Osteocyte (in vitro differentiated cells): ENCODE measurements around the gene ITGB5. TPM values are rescaled to one million over a fixed set of nuclear protein-coding genes. Genes with fewer than 3 reads are reported as not detected.

ENCODE experiments used
- DNase-seq: peaks from one replicate; pipeline ENCODE4 v3.0.0; 2021; ENCODE audit warnings: mixed read lengths; ENCODE audit not compliant: unreplicated experiment; ENCODE audit errors: extremely low spot score
- H3K27ac Mint-ChIP-seq: one replicate; pipeline ENCODE4 v1.8.0; 2021; ENCODE audit warnings: mild to moderate bottlenecking, mixed read lengths; ENCODE audit not compliant: unreplicated experiment
- H3K27me3 Mint-ChIP-seq: one replicate; pipeline ENCODE4 v1.8.0; 2021; ENCODE audit warnings: mixed read lengths; ENCODE audit not compliant: unreplicated experiment
- H3K36me3 Mint-ChIP-seq: one replicate; pipeline ENCODE4 v1.8.0; 2021; ENCODE audit warnings: mixed read lengths; ENCODE audit not compliant: unreplicated experiment
- H3K4me1 Mint-ChIP-seq: one replicate; pipeline ENCODE4 v1.8.0; 2021; ENCODE audit warnings: mixed read lengths; ENCODE audit not compliant: unreplicated experiment
- H3K4me3 Mint-ChIP-seq: one replicate; pipeline ENCODE4 v1.8.0; 2021; ENCODE audit warnings: mild to moderate bottlenecking, moderate library complexity, mixed read lengths; ENCODE audit not compliant: unreplicated experiment
- H3K9me3 Mint-ChIP-seq: one replicate; pipeline ENCODE4 v1.8.0; 2021; ENCODE audit warnings: mixed read lengths; ENCODE audit not compliant: unreplicated experiment
- microRNA-seq: library from miRNA; unstranded; fragments of <30 nt; microRNA quantifications from one replicate; pipeline ENCODE4 v1.1.0, GENCODE V29; 2020; ENCODE audit not compliant: unreplicated experiment
- total RNA-seq: library from RNA; stranded (reverse); gene quantifications from 2 replicates; pipeline ENCODE4 v1.2.1, GENCODE V29; 2021
- TF ChIP-seq, protein P1 (sequence below): fragments of 200-600 bp; sonication (generic); IDR thresholded peaks from 2 replicates; pipeline ENCODE4 v1.5.0; 2021; ENCODE audit warnings: antibody characterized with exemption, mild to moderate bottlenecking, moderate library complexity

ITGB5 gene
- total RNA-seq, 1 donor from 2014 or later: 419 TPM

DNA sequence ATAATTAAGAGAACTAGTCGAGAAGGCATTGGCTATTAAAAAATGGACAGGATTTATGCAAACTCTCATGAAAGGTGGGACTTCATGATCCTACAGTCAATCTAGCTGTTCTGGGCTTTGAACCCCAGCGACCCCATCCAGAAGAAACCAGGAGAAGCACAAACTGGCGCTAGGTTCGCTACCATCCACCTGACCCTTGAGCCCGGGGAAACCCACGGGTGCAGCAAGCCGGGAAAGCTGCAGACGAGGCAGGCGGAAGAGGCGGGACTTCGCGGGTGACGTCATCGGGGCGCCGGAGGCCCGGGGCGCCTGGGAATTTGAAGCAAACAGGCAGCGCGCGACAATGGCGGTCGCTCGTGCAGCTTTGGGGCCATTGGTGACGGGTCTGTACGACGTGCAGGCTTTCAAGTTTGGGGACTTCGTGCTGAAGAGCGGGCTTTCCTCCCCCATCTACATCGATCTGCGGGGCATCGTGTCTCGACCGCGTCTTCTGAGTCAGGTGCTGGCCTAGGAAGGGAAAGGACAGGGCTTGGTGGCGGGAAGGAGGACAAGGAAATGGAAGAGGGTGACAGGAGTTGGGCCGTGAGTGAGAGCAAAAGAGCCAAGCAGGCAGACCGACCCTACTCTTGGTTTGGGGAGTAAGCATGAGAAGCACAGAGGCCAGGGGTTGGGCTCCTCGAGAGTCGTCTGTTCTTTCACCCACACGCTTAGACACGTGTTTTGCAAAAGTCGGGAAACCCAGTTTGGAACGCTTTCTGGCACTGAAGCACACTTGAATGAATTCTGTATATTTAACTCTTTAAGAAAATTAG is 156.8 kb downstream of the ITGB5 start, which contains the start of gene UMPS:
TSS of gene UMPS (plus strand) at position 324 of the 812 bp plus-strand sequence. CDS start at position 344, 20 bp downstream.
- Mint-ChIP-seq H3K9me3 (no peaks in the 10 kb centered on the region), H3K4me1 (peaks cover 29% of the 10 kb centered on the region), H3K36me3 (peaks cover 2% of the 10 kb centered on the region), H3K4me3 (peak within 1 kb of the TSS; percentile 100), H3K27me3 (peaks cover 2% of the 10 kb centered on the region), H3K27ac (peak within 1 kb of the TSS; percentile 98)
- TF ChIP-seq, protein P1, sequence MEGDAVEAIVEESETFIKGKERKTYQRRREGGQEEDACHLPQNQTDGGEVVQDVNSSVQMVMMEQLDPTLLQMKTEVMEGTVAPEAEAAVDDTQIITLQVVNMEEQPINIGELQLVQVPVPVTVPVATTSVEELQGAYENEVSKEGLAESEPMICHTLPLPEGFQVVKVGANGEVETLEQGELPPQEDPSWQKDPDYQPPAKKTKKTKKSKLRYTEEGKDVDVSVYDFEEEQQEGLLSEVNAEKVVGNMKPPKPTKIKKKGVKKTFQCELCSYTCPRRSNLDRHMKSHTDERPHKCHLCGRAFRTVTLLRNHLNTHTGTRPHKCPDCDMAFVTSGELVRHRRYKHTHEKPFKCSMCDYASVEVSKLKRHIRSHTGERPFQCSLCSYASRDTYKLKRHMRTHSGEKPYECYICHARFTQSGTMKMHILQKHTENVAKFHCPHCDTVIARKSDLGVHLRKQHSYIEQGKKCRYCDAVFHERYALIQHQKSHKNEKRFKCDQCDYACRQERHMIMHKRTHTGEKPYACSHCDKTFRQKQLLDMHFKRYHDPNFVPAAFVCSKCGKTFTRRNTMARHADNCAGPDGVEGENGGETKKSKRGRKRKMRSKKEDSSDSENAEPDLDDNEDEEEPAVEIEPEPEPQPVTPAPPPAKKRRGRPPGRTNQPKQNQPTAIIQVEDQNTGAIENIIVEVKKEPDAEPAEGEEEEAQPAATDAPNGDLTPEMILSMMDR: no peak
- peak; percentile 95 for DNase-seq

DNA sequence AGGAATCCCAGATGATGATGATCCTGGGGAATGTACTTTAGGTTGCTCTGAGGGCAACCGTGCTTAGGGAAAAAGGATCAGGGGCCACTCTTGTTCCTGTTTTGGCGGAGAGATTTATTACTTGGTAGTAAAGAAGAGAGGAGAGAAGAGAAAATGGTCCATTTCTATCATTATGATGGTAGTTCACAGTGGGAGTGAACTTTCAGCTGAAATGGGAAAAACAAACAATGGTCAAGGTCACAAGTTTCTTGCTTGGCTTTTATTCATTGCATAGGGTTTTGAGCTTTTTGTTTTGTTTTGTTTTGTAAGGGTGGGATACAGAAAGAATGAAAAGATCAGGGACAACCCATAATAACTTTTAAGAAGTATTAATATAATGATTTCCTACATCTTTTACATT is 164.6 kb downstream of the ITGB5 start:
- no peak overlapping the region for H3K27ac Mint-ChIP-seq
- TF ChIP-seq, protein P1: no peak
- H3K36me3 Mint-ChIP-seq: peaks cover 5% of the 10 kb centered on the region
- peaks cover 1% of the 10 kb centered on the region for H3K4me1 Mint-ChIP-seq
- H3K27me3 Mint-ChIP-seq: peaks cover 16% of the 10 kb centered on the region
- DNase-seq: no peak
- H3K9me3 Mint-ChIP-seq: no peaks in the 10 kb centered on the region
- no peak overlapping the region for H3K4me3 Mint-ChIP-seq

DNA sequence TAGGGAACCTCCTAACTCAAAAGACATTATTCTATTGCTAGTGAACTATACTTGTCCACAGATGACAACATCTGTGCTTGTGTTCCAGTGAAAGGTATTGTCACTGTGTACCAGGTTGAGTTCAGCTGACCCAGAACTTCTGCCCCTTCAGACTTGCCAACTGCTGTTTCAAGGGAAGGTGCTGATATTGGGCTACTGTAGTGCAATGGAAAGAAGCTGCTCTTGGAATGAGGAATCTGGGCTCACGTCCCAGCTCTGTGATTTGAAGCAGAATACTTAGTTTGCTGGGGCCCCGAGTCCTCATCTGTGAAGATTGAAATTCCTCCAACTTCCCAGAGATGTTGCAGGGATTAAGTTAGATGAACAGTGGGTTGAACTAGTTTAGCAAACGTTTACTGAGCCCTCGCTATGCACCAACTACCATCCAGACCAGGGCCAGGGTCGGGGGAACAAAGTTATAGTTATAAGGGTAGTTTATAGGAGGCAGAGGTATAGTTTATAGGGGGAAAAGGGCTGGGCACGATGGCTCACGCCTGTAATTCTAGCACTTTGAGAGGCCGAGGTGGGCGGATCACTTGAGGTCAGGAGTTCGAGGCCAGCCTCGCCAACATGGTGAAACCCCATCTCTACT is 172.8 kb downstream of the ITGB5 start:
- H3K4me3 Mint-ChIP-seq: no peak overlapping the region
- no peaks in the 10 kb centered on the region for H3K27me3 Mint-ChIP-seq
- no peak overlapping the region for H3K27ac Mint-ChIP-seq
- no peak for DNase-seq
- H3K36me3 Mint-ChIP-seq: peaks cover 8% of the 10 kb centered on the region
- no peaks in the 10 kb centered on the region for H3K9me3 Mint-ChIP-seq
- no peaks in the 10 kb centered on the region for H3K4me1 Mint-ChIP-seq
- TF ChIP-seq, protein P1: no peak

Small RNA genes lying within 50 kb of the gene (microRNA-seq; reads per million reads assigned to microRNA genes)
- gene MIR544B: not detected

Other genes starting within 250 kb of the ITGB5 start
- gene UMPS, start 156.9 kb downstream of the ITGB5 start, total RNA-seq: 23.5 and 32.1 TPM in 2 replicates
- gene MUC13, start 47.4 kb upstream of the ITGB5 start, total RNA-seq: not detected in 2 replicates
- 123 and 129 TPM in 2 replicates for gene HEG1, start 168.6 kb upstream of the ITGB5 start, total RNA-seq